SK-N-DZ (cell line): ENCODE measurements around the gene DIO2.

Source experiments
- DNase-seq: peaks from one replicate; pipeline ENCODE4 v3.0.0-alpha.2; 2015; ENCODE audit warnings: low spot score

The DIO2 gene

DNA sequence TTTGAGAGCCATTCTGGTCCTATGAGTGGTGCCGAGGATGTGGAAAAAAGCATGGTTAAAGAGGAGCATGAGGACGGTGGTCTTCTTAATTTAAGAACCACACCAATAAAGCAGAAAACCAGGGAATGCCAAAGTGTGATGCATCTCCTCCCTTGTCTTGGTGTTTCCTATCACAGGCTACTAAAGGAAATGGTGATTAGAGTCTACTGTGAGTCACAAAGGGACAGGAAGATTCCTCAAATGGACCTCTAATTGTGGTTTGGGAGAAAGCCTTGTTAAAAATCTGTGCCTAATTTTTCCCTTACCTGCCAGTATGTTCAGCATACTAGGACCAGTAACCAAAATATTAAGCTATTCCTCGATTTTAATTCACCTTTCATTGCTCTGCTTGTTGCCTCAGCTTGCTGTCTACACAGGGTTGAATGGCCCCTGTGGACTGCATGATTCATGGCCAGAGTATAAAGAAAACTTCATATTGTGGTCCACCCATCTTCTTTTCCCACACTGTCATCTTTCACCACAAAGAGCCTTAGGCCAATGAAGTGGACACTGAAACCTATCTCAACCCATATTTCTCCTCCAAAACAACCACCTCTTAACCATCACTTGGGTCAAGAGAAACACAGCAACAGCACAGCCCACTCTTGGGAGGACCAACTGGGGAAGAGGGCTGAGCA is 38.8 kb downstream of the DIO2 start:
- no peak for DNase-seq

DNA sequence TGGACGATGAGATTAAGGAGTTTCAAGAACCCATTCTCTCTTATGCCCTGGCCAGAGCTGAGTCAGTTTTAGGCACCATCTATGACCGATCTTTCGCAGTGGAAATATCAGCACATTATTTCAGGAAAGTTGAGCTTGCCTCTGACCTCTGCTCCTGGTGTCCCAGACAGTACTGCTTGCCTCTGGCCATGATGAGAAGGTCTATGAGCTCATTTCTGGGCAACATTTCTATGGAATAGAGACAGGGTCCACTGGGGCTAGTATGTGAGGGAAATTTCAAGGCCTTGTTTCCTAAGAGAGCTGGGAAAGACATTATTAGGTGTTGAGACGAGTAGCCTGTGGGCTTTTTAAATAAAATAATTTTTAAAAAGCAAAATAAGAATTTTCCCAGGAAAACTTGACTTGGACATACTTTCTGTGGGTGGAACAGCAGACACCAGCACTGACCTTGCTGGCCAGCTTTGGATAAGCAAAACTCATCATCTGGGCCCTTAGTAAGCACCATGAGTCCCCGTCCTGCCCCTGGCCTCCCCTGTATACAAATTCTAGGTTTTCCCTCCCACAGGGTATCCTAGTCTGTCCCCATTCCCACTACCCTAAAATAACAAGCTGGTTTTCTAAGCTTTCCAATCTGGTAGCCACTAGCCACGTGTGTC is 43.4 kb downstream of the DIO2 start:
- no peak for DNase-seq

DNA sequence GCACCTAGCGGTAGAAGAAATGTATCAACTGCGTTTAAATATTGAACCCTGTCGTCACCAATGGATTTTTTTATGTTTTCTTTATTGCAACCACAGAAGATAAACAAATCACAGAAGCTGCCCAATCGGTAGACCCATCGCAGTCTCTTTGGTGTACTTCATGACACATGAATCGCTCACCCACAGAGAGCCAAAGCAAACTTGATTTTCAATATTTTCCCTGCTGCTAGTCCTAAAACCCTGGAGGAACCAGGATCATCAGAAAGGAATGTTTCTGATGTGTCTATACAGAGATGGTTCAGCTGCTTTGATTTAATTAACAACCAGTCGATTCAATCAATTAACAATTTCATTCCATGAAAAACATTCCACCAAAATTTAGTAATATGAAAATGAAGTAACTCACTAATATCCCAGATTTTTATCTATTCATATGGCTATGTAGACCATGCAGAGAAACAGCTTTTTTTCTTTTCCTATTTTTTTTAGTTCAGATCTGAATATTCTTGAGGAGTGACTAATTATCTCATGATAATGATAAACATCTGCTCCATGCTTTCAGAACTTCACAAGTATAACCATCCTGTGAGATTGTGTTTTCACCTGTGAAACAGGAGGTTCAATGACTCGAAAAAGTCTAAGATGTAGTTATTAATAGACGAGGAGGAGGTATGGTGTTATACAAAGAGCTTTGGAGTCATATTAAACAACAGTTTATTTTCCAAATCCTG is 46.1 kb downstream of the DIO2 start:
- DNase-seq = no peak

DNA sequence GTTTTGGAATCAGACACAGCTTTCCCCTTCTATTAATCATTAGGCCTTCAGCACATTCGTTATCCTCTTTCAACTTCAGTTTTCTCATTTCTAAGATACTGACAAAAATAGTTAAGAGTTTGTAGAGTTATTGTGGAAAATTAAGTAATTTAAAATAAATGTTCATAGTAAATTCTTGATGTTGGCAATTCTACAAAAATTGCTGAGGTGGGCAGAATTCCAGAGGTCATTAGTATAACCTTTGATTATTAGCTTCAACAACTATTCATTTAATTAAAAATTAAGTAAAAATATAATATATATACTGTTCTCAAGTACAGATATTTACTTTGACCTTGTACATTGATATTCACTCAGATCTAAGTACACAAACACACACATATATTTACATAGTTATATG is 58.5 kb downstream of the DIO2 start:
- no peak for DNase-seq

DNA sequence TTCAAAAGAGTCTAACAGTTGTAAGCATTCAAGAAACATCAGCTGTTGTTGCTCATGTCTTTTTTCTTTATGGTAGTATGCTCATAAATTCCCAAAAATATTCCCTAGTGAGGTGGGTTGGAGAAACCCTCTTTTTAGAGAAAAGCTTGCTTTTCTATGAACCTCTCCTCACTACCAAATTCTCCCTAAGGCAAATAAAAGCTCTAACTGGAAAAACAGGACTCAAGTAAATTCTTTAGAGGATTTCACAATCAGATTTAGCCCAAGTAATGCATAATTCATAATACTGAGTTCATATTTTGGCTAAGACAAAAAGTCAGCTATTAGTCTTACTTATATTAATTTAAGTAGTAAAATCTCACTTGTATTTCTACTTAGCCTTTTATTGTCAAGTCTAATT is 59.1 kb downstream of the DIO2 start:
- no peak for DNase-seq

DNA sequence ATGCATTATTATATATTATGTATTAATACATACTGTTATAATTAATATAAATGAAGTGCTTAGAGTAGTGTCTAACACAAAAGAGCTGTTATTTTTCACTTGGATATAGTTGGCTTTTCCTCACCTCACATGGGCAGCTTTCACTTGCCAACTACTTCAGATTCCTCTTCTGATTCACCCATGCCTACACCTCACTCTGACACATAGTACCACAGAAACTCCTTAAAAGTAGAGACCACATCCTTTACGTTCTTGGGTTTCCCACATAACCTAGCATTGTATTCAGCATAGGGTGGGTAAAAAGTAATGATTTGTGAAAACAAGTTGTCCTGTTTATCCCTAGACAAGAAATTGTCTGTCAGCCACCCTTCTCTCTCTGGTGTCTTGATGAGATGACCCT is 61.0 kb downstream of the DIO2 start:
- no peak for DNase-seq
